ENCODE results near the gene CLRN3.

Gene CLRN3

GRCh38 chr10:127874671-127875448 lies 17.9 kb downstream of the CLRN3 start:
- no peak for DNase-seq (ENCODE audit: low spot score)

GRCh38 chr10:127873901-127874470 lies 18.8 kb downstream of the CLRN3 start:
- no peak for DNase-seq (ENCODE audit: low spot score)

GRCh38 chr10:127872871-127873600 lies 19.7 kb downstream of the CLRN3 start:
- DNase-seq (ENCODE audit: low spot score), result no peak

- no peak for DNase-seq (ENCODE audit: low spot score)
These were observed 20.6 kb downstream of the CLRN3 start for GRCh38 chr10:127872011-127872761.

GRCh38 chr10:127871631-127872010 lies 21.1 kb downstream of the CLRN3 start:
- DNase-seq (ENCODE audit: low spot score), result no peak

GRCh38 chr10:127869329-127869728 lies 23.4 kb downstream of the CLRN3 start:
- DNase-seq (ENCODE audit: low spot score), result no peak

- DNase-seq (ENCODE audit: low spot score), result no peak
These were observed 24.9 kb downstream of the CLRN3 start for GRCh38 chr10:127867805-127868204.

GRCh38 chr10:127866276-127867013 lies 26.3 kb downstream of the CLRN3 start:
- no peak for DNase-seq (ENCODE audit: low spot score)

GRCh38 chr10:127863231-127863825 lies 29.4 kb downstream of the CLRN3 start:
- no peak for DNase-seq (ENCODE audit: low spot score)

GRCh38 chr10:127860592-127860991 lies 32.1 kb downstream of the CLRN3 start:
- no peak for DNase-seq (ENCODE audit: low spot score)

GRCh38 chr10:127855976-127856375 lies 36.8 kb downstream of the CLRN3 start:
- no peak for DNase-seq (ENCODE audit: low spot score)

- no peak for DNase-seq (ENCODE audit: low spot score)
These were observed 37.2 kb downstream of the CLRN3 start for GRCh38 chr10:127855591-127855881.

GRCh38 chr10:127854769-127855590 lies 37.8 kb downstream of the CLRN3 start:
- no peak for DNase-seq (ENCODE audit: low spot score)

- DNase-seq (ENCODE audit: low spot score), result peak; percentile 3
These were observed 38.6 kb downstream of the CLRN3 start for GRCh38 chr10:127853868-127854768.

- no peak for DNase-seq (ENCODE audit: low spot score)
These were observed 40.3 kb downstream of the CLRN3 start for GRCh38 chr10:127852456-127852855.

- no peak for DNase-seq (ENCODE audit: low spot score)
These were observed 41.0 kb downstream of the CLRN3 start for GRCh38 chr10:127851661-127852194.

GRCh38 chr10:127850944-127851343 lies 41.8 kb downstream of the CLRN3 start:
- DNase-seq (ENCODE audit: low spot score), result no peak

GRCh38 chr10:127849921-127850320 lies 42.8 kb downstream of the CLRN3 start:
- no peak for DNase-seq (ENCODE audit: low spot score)

GRCh38 chr10:127849224-127849623 lies 43.5 kb downstream of the CLRN3 start:
- DNase-seq (ENCODE audit: low spot score), result no peak
